Stimulated activated CD4-positive, alpha-beta T cell treated with anti-CD3 and anti-CD28 coated beads, Interleukin-15, amount 100 ng/mL, for 1 hour (primary cell): ENCODE data around the gene ADCK2.
"Not testable (repeated sequence)": the region's sequence is repeated elsewhere in the genome, so short reads cannot be mapped to it uniquely, and the experiment has no call there.

Source experiments
- DNase-seq, 2 donors: peaks; one replicate each; pipeline ENCODE4 v3.0.0-alpha.2; 2020; ENCODE audit warnings: low read depth in 1 of 2, low spot score in 1 of 2

ADCK2 gene

DNA sequence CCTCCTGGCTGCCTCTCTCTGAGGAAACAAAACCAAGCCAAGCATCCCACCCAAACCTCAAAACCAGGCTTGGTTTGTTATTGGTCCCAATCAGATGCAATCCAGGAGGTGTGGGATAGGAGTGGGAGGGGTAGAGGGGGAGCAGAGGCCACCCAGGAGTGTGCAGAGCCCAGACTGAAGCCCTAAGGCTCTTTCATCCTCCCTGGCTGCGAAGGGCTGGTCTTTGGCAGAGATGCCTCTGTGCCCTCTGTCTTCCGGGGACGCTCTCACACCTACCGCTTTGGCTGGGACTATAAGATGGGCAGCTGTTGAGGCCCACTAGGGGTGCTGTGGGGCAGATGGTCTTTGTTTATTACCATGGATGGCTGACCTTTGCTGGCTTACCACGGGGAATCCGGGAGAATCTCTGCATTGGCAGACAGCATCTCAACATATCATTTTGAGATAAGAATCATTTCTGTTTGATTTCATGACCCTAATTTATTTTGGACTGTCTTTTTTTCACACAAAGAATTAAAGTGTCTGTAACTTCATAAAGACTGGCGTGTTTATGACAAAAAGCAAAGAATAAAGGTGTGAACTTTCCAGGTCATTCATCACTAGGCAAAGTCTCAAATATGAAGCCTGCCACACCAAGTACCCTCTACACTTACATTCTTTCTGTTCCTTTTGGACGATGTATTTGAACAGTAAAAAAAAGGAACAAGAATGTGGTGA, 25.7 kb upstream of the ADCK2 start:
- DNase-seq: no peak

- DNase-seq: no peak
These were observed 23.1 kb upstream of the ADCK2 start for GRCh38 chr7:140649556-140650205.

DNA sequence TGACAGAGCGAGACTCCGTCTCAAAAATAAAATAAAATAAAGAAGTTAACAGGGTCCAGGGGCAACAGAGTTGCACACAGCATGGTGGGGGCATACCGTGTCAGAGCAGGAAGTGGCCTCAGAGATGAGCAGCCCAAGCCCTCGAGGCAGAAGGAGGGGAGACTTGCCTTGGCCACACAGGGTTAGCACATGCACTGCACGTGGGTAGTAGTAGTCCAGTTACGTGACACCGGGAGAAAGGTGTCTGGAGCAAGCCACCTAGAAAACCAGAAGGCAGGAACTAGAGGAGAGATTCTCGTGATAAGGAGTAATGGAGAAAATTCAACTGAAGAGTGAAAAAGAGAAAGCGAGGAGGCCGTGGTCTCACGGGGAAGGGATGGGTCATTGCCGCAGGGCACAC, 22.4 kb upstream of the ADCK2 start:
- no peak for DNase-seq

DNA sequence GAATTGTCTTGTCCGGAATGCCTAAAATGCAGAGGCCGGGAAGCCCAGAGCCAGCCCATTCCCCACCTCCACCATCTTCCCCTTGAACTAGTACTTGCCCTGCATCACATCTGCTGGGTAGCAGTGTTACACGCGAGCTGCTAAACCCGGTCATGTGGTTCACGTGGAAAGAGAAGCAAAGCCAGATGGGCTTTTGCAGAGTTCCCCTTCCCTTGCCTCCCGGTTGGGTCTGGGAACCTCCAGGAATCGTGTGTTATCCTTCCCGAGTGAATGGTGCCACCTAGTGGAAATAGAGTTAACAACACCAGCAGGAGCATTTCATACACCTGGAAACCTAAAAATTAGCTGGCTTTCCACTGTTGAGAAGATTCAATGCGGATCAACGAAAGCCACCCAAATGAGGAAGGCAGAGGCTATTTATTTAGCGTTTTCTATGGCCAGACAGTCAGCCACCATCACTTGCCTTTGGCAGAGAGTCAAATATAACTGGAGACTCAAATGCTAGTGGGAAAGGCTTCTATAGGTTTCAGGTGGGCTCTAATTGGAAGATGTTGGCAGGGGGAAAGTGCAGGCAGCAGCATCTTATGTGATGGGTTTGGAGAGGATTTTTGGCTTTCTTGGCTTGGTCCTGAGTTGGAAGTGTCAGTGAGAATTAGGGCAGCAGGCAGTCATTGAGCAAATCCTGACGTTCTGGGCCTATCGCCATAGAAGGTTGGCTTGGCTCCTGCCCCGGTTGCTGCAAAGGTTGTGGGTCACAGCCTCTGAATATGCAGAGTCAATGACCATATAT, 19.2 kb upstream of the ADCK2 start:
- no peak for DNase-seq

GRCh38 chr7:140654109-140654387, 18.7 kb upstream of the ADCK2 start:
- DNase-seq: no peak

DNA sequence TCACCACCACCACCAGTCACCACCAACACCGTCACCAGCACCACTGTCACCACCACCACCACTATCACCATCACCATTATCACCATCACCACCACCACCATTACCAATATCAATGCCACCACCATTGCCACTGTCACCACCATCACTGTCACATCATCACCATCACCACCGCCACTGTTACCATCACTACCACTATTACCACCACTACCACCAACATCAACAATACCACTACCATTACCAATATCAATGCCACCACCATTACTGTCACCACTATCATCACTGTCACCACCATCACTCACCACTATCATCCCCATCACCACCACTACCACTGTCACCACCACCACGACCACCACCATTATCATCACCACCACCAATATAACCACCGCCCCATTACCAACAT, 18.1 kb upstream of the ADCK2 start:
- no peak for DNase-seq

DNA sequence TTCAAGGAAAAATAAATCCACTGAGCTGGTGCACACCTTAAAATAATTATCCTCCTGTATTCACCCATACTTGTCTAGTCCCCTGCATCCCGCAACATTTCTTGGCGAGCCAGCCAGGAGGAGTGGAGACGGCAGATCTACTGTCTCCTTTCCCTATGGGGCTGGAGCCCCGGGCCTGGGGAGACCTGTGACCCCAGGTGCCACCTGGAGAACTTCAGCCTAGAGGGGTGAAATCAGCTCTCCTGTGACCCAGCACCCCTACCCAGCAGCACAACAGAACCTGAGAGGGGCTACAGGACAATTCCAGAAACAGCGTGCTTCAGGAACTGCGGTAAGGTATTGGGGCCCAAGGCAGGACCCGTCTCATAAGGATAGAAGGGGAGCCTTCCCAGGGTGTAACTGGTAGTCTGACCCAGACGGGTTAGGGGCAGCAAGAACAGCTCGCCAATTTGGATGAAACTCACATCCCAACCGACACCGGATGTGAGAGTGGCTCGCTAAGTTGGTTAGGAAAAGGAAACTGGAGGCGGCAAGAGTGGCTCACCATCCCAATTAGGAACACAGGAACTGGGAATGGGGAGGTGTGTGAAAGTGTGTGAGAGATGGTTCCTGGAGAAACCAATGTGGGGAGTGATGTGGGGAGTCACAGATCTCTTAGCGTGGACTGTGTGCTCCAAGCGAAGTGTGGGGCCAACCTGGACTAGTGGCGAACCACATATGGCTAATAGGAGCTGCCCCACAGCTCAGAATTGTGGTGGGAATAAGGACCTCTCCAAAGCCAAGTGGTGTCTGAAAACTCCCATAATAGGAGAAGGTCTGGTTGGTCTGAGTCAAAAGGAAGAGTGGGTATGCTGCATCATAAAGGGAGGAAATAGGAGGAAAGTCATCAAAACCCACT, 17.0 kb upstream of the ADCK2 start:
- DNase-seq: no peak

DNA sequence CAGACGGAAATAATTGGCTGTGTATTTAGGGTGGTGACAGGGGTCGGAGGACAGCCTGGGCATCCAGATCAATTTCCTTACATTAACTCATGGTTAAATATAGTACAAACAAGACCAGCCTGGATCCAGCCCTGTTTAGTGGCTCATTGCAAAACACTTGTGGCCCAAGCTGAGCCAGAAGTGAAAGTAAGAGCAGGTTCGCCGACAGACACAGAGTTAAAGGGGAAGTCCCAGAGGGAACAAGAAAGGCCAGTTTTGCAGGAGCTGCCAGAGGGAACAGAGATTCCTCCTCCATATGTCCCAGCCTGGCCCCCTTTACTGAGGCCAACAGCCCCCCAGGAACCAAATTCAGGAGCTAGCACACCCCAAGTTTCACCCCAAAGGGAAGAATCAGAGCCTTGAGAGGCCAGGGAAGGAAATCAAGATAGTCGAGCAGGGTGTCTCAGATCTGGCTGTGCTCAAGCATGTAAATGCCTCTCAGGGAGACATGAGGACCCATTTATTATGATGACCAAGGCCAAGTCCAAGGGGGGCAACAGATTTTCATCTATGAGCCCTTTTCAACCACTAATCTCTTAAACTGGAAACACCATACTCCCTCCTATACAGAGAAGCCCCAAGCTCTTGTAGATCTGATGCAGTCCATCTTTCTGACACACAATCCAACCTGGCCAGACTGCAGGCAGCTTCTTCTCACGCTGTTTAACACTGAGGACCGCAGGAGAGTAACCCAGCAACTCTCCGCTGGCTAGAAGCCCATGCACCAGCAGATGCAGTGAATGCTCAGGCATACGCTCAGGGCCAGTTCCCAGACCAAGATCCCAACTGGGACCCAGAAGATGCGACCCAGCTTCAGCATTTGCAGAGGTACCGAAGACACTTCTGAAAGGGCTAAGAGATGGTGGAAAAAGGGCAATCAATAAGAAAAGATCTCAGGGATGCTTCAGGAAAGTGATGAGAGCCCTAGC, 15.9 kb upstream of the ADCK2 start:
- DNase-seq: no peak

DNA sequence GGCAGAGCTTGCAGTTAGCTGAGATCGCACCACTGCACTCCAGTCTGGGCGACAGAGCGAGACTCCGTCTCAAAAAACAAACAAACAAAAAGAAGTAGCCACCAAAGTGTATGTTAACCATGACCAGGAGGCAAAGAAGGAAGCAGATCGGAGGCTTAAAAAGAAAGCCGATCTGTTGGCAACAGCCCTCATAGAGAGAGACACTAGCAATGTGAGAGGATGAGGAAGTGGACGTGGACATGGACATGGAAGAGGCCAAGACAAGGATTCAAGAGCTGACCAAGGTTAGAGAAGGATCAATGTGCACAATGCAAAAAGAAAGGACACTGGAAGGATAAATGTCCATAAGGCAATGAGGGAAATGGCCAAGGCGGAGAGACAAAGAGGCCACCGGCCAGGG, 14.9 kb upstream of the ADCK2 start:
- no peak for DNase-seq

- no peak for DNase-seq
These were observed 12.9 kb upstream of the ADCK2 start for GRCh38 chr7:140659856-140660255.

GRCh38 chr7:140661124-140661523, 11.6 kb upstream of the ADCK2 start:
- no peak for DNase-seq

DNA sequence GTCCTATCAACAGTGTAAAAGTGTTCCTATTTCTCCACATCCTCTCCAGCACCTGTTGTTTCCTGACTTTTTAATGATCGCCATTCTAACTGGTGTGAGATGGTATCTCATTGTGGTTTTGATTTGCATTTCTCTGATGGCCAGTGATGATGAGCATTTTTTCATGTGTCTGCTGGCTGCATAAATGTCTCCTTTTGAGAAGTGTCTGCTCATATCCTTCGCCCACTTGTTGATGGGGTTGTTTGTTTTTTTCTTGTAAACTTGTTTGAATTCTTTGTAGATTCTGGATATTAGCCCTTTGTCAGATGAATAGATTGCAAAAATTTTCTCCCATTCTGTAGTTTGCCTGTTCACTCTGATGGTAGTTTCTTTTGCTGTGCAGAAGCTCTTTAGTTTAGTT, 9.8 kb upstream of the ADCK2 start:
- not testable (repeated sequence) for DNase-seq

DNA sequence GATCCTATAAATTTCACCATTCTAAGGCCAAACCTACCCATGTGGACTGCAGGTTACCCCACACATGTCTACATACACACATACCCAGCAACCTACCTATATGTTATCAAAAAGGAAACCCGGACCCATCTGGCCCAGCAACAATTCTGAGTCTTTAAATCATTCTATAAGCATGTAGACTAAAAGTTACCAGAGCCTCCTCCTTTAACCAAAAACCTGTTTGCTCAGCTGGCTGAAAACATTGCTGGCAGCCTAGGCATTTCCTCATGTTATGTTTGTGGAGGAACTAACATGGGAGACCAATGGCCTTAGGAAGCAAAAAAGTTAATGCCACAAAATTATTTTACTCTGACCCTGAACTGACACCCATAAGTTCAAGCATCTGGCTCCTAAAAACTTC, 5.3 kb upstream of the ADCK2 start:
- DNase-seq: no peak

GRCh38 chr7:140668641-140669040, 4.1 kb upstream of the ADCK2 start:
- no peak for DNase-seq

DNA sequence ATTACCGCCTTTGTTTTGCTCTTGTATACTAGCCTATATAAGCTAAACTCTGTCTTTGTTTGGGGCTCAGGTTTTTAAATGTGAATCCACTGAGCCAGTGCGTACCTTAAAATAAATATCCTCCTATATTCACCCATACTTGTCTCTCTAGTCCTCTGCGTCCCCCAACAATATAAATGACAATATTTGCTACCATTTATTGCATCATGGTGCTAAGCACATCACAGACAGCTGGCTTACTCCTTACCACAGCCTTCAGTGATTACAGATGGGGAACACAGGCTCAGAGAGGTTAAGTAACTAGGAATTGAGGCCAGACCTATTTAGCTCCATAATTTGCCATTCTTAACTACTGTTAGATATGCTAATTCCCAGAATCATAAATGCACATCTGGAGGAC, 3.4 kb upstream of the ADCK2 start:
- no peak for DNase-seq

GRCh38 chr7:140669862-140670261, 2.9 kb upstream of the ADCK2 start:
- not testable (repeated sequence) for DNase-seq

- DNase-seq: no peak
These were observed 2.3 kb upstream of the ADCK2 start for GRCh38 chr7:140670343-140670935.

GRCh38 chr7:140671966-140672365, 779 bp upstream of the ADCK2 start:
- DNase-seq: no peak

DNA sequence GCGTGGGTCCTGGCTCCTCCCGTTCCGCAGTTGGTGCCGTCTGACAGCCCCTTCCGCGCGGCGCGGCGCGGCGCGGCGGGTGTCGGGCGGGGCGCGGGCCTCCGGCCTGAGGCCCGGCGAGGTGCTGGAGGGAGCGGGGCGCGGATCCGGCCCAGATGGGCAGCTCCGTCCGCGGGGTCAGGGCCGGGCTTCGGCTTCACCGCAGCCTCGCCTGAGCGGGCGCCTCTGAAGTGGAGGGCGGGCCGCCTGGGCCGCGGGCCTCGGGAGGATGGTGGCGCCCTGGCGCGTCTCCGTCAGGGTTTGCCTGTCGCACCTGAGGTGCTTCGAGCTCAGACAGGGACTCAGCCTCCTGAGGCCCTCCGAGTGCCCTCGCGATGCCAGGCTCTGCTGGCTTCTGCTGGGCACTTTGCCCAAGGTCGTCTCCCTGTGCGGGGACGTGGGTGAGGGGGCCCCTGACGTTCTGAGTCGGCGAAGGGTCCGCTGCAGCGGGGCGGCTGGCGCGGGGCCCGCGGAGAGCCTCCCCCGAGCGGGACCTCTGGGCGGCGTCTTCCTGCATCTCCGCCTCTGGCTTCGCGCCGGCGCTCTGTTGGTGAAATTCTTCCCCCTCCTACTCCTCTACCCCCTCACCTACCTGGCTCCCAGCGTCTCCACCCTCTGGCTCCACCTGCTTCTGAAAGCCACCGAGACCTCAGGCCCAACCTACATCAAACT, 473 bp downstream of the ADCK2 start:
- peak; percentile 43 to 46 for DNase-seq
